GM12875 (cell line): ENCODE data around the gene PARD3B.

Source experiments
- H3K4me3 ChIP-seq: one replicate; pipeline ENCODE4 v1.5.1; 2011; ENCODE audit warnings: low read depth, low read length, control low read depth
- TF ChIP-seq, protein P1 (sequence below): IDR thresholded peaks from 2 replicates; pipeline ENCODE4 v1.5.1; 2011; ENCODE audit warnings: low read depth, mild to moderate bottlenecking, control low read depth, inconsistent platforms, low read length, moderate library complexity, borderline replicate concordance; ENCODE audit not compliant: insufficient read depth

The PARD3B gene

DNA sequence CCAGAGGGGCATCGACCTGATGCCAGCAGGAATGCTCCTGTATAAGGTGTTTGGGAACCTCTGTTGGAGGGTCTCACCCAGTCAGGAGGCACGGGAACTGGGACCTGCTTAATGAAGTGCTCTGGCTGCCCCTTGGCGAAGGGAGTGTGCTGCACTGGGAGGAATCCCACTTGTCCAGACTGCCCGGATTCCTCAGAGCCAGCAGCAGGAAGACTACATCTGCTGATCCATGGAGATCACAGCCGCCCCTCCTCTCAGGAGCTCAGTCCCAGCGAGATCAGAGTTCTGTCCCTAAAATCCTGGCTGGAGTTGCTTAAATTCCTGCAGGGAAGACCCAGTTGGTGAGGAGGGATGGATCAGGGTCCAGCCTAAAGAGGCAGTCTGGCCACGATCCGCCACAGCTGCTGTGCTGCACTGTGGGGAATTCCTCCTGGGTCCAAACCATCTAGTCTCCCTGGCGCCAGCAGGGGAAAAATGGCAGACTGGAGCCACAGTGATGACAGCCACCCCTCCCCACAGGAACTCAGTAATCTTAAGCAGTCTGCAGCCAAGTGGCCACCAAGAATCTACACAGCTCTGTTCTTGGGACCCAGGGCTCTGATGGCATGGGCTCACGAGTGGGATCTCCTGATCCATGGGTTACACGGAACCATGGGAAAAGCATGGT lies 1060.5 kb downstream of the PARD3B start:
- TF ChIP-seq, protein P1, sequence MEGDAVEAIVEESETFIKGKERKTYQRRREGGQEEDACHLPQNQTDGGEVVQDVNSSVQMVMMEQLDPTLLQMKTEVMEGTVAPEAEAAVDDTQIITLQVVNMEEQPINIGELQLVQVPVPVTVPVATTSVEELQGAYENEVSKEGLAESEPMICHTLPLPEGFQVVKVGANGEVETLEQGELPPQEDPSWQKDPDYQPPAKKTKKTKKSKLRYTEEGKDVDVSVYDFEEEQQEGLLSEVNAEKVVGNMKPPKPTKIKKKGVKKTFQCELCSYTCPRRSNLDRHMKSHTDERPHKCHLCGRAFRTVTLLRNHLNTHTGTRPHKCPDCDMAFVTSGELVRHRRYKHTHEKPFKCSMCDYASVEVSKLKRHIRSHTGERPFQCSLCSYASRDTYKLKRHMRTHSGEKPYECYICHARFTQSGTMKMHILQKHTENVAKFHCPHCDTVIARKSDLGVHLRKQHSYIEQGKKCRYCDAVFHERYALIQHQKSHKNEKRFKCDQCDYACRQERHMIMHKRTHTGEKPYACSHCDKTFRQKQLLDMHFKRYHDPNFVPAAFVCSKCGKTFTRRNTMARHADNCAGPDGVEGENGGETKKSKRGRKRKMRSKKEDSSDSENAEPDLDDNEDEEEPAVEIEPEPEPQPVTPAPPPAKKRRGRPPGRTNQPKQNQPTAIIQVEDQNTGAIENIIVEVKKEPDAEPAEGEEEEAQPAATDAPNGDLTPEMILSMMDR: no peak
- H3K4me3 ChIP-seq: no peak overlapping the region

DNA sequence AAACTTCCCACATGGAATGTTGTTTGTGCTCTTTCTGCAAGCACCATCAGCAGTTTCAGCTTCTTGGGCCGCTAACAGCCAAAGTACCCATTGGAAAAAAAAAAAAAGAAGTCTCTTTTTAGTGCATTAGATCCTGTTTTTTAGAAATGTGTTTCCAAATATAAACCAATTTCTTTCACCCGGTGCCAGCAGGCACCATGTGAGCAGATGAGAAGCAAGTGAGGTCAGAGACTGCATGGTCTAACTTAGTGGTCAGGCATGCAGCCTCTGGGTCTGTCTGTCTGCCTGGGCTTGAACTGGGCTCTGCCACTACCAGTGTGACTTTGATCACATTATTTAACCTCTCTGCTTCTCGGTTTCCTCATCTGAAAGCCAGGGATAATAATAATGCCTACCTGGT lies 1061.9 kb downstream of the PARD3B start:
- no peak overlapping the region for H3K4me3 ChIP-seq
- TF ChIP-seq, protein P1: no peak

DNA sequence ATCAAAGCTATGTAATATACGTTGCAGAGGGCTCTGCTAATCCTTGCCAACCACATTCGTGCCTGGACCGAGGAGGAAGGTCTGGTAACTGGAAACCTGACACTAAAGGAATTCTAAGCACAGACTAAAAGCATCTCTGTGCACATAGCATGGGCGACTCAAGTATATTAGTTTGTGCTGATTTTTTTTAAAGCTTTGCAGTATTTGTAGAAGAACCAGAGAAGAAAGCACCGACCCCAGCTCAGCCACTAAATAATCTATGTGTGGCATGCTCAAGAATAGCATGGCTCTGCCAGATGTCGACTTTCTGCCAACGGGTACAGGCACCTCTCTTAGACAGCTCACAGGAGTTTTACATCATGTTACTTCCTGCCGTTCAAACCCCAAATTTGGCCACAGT lies 1063.8 kb downstream of the PARD3B start:
- H3K4me3 ChIP-seq: no peak overlapping the region
- TF ChIP-seq, protein P1: no peak

DNA sequence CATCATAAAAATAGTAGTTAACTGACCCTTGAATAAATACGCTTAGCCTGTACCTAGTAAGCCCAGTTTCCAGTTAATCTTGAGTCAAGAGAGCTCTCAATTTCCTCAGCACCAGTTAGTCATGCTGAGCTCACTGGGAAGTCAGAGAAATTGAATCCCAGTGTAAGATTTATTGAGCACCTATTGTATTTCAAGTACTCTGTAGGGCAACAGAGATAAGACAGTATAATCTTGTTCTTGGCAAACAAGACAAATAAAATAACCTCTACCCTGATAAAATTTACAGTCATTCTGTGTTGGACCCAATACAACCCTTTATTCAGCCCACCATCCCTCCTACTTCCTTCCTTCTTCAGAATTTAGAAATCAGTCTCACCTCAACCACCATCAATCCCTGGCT lies 1065.2 kb downstream of the PARD3B start:
- TF ChIP-seq, protein P1: no peak
- no peak overlapping the region for H3K4me3 ChIP-seq

DNA sequence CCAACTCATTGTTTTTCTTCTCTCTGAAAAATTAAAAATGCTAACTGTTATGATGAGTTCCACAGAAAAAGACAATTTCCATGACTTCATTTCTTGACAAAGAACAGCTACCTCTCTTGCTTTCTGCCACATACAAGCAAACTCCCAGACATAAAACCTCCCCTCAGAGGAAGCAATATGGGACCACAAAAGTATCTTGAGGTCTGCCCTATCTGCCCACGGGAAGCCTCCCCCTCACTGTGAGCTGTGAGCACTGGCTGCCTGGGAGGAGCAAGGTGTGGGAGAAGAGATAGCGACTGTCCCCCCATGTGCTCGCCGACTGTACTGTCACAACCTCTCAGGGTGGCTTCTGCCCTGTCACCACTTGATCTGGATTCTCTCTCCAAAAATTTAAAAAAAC lies 1067.4 kb downstream of the PARD3B start:
- TF ChIP-seq, protein P1: no peak
- H3K4me3 ChIP-seq: no peak overlapping the region

DNA sequence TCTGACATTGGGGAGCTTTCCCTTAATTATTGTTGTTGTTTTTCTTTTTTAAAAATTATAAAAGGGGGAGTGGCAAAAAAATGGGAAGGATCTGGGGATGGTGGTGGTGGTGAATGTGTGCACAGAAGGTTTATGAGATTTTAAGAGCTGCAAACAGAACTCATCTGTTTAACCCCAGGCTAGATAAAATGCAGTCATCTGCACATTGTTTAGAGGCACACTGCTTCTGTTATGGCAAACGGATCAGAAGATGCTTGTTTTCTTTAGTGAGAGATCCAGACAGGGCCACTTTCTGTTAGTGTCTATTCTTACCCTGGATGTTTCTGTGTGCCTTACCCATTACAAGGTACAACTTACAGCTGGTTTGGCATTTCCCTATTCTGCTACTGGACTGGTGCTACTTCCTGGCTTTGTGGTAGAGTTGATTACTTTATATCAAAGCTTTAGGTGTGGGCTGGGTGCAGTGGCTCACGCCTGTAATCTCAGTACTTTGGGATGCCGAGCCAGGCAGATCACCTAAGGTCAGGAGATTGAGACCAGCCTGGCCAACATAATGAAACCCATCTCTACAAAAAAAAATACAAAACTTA lies 1068.8 kb downstream of the PARD3B start:
- no peak overlapping the region for H3K4me3 ChIP-seq
- TF ChIP-seq, protein P1: no peak

DNA sequence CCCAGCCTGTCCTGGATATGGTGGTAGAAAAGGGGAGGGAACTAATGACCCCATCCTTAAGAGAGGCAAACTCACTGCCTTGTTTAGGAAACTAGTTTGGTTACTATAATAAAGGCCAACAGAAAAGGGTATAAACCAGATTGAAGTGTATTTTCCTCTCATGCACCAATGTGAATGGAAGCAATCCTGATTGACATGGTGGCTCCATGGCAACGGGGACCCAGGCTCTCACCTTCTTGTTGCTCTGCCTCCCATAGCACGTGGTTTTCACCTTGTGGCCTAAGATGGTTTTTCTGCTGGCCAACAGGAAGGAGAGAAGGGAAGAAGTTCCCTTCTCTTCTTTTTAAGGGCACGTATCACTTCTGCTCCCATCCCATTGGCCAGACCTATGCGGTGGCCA lies 1069.7 kb downstream of the PARD3B start:
- TF ChIP-seq, protein P1: no peak
- H3K4me3 ChIP-seq: no peak overlapping the region
